ENCODE results near the gene SELENOM. TPM values are rescaled to one million over a fixed set of nuclear protein-coding genes. Genes with fewer than 3 reads are reported as not detected.

Gene SELENOM
- total and polyA plus RNA-seq, 2 of the 8 experiments (the other 6 are each of a cell fraction or from before 2014, with no cell fraction given), result 22.7 to 40.0 TPM

GRCh38 chr22:31137721-31138120, 30.4 kb upstream of the SELENOM start (continued):
- TF ChIP-seq ATF2 (IDR thresholded peaks at IDR 0.05; ENCODE audit: low read length) (no peak), GABPA (IDR thresholded peaks at IDR 0.05; ENCODE audit: borderline replicate concordance, insufficient read depth, low read length) (no peak), FOSL1 (IDR thresholded peaks at IDR 0.05; ENCODE audit: insufficient read depth, low read depth, low read length) (no peak), YY1 (IDR thresholded peaks at IDR 0.05; ENCODE audit: low read depth, low read length) (no peak)
- TF ChIP-seq, protein P1, sequence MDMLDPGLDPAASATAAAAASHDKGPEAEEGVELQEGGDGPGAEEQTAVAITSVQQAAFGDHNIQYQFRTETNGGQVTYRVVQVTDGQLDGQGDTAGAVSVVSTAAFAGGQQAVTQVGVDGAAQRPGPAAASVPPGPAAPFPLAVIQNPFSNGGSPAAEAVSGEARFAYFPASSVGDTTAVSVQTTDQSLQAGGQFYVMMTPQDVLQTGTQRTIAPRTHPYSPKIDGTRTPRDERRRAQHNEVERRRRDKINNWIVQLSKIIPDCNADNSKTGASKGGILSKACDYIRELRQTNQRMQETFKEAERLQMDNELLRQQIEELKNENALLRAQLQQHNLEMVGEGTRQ (IDR thresholded peaks at IDR 0.05; ENCODE audit: low read length), result no peak
- TF ChIP-seq, protein P2, sequence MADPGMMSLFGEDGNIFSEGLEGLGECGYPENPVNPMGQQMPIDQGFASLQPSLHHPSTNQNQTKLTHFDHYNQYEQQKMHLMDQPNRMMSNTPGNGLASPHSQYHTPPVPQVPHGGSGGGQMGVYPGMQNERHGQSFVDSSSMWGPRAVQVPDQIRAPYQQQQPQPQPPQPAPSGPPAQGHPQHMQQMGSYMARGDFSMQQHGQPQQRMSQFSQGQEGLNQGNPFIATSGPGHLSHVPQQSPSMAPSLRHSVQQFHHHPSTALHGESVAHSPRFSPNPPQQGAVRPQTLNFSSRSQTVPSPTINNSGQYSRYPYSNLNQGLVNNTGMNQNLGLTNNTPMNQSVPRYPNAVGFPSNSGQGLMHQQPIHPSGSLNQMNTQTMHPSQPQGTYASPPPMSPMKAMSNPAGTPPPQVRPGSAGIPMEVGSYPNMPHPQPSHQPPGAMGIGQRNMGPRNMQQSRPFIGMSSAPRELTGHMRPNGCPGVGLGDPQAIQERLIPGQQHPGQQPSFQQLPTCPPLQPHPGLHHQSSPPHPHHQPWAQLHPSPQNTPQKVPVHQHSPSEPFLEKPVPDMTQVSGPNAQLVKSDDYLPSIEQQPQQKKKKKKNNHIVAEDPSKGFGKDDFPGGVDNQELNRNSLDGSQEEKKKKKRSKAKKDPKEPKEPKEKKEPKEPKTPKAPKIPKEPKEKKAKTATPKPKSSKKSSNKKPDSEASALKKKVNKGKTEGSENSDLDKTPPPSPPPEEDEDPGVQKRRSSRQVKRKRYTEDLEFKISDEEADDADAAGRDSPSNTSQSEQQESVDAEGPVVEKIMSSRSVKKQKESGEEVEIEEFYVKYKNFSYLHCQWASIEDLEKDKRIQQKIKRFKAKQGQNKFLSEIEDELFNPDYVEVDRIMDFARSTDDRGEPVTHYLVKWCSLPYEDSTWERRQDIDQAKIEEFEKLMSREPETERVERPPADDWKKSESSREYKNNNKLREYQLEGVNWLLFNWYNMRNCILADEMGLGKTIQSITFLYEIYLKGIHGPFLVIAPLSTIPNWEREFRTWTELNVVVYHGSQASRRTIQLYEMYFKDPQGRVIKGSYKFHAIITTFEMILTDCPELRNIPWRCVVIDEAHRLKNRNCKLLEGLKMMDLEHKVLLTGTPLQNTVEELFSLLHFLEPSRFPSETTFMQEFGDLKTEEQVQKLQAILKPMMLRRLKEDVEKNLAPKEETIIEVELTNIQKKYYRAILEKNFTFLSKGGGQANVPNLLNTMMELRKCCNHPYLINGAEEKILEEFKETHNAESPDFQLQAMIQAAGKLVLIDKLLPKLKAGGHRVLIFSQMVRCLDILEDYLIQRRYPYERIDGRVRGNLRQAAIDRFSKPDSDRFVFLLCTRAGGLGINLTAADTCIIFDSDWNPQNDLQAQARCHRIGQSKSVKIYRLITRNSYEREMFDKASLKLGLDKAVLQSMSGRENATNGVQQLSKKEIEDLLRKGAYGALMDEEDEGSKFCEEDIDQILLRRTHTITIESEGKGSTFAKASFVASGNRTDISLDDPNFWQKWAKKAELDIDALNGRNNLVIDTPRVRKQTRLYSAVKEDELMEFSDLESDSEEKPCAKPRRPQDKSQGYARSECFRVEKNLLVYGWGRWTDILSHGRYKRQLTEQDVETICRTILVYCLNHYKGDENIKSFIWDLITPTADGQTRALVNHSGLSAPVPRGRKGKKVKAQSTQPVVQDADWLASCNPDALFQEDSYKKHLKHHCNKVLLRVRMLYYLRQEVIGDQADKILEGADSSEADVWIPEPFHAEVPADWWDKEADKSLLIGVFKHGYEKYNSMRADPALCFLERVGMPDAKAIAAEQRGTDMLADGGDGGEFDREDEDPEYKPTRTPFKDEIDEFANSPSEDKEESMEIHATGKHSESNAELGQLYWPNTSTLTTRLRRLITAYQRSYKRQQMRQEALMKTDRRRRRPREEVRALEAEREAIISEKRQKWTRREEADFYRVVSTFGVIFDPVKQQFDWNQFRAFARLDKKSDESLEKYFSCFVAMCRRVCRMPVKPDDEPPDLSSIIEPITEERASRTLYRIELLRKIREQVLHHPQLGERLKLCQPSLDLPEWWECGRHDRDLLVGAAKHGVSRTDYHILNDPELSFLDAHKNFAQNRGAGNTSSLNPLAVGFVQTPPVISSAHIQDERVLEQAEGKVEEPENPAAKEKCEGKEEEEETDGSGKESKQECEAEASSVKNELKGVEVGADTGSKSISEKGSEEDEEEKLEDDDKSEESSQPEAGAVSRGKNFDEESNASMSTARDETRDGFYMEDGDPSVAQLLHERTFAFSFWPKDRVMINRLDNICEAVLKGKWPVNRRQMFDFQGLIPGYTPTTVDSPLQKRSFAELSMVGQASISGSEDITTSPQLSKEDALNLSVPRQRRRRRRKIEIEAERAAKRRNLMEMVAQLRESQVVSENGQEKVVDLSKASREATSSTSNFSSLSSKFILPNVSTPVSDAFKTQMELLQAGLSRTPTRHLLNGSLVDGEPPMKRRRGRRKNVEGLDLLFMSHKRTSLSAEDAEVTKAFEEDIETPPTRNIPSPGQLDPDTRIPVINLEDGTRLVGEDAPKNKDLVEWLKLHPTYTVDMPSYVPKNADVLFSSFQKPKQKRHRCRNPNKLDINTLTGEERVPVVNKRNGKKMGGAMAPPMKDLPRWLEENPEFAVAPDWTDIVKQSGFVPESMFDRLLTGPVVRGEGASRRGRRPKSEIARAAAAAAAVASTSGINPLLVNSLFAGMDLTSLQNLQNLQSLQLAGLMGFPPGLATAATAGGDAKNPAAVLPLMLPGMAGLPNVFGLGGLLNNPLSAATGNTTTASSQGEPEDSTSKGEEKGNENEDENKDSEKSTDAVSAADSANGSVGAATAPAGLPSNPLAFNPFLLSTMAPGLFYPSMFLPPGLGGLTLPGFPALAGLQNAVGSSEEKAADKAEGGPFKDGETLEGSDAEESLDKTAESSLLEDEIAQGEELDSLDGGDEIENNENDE (IDR thresholded peaks at IDR 0.05; ENCODE audit: insufficient replicate concordance, low read length), result no peak
